NCI-H226 (cell line): ENCODE measurements around the gene SLTM.
A peak's percentile ranks its signal among the peaks of the same experiment; 100 is the strongest.
"Not testable (repeated sequence)": the region's sequence is repeated elsewhere in the genome, so short reads cannot be mapped to it uniquely, and the experiment has no call there.

Experiments used
- DNase-seq: peaks from one replicate; pipeline ENCODE4 v3.0.0-alpha.2; 2015

Gene SLTM

GRCh38 chr15:58873267-58873666 lies 60.2 kb downstream of the SLTM start:
- peak; percentile 68 for DNase-seq

DNA sequence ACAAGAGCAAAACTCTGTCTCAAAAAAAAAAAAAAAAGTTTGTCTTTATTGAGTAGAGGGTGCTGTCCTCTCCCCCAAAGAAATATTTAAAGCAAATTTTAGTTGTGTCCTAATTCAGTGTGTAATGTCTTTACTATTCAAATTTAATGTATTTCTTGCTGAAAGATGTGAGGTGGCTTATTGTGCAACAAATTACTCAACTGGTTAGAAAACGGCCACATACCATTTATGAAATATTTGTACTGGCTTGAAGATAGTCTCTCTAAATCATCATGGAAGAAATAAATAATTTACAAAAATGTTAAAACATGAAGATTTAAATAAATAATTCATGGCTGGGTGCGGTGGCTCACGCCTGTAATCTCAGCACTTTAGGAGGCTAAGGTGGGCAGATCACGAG lies 63.0 kb downstream of the SLTM start:
- DNase-seq = no peak

GRCh38 chr15:58867926-58868325 lies 65.6 kb downstream of the SLTM start:
- DNase-seq = no peak

DNA sequence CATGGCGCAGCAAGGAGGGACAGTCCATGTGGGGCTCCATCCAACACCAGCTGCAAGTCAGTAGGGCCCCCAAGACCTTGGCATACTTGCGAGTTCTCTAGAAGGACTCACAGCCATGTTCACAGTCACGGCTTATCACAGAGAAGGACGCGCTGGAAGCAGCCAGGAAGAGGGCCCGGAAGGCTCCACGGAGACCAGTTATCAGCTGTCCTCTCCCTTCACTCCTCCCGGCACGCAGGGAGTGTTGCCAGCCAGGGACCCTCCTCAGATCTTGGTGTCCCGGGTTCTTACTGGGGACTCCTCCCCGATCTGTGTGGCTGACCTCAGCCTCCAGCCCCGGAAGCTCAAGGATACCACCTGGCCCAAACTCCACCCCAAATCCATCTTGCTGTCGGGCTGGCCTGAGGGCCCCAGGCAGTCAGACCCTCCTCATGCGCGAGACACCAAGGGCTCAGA lies 68.0 kb downstream of the SLTM start:
- peak; percentile 57 for DNase-seq

DNA sequence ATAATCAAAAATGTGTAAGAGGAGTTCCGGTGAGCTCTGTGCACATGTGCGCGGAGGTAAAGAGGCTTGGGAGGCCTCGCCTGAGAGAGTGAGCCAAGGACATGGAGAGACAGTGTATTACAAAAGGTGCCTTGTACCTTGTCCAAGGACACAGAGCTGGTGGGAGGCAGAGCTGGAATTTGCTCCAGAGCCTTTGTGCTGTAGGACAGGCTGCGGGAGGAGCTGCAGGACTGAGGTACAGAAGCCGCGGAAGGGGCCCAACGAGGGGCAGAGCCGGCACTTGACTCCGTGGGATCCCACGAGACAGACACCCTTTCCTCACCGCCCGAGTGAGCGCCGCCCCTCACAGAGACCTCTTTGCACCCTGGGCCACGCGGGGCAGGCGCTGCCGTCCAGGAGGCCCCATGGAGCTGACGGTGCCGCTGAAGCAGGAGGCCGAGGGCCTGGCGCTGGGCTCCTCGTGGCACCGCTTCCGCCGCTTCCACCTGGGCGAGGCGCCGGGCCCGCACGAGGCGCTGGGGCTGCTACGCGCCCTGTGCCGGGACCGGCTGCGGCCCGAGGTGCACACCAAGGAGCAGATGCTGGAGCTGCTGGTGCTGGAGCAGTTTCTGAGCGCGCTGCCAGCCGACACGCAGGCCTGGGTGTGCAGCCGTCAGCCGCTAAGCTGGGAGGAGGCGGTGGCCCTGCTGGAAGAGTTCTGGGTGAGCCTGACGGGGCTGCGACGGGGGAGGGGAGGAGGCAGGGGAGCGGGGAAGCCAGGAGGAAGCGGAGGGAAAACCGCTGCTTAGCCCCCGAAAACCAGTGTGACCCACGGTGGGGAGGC lies 68.7 kb downstream of the SLTM start:
- peak; percentile 51 for DNase-seq

GRCh38 chr15:58862326-58862725 lies 71.2 kb downstream of the SLTM start:
- DNase-seq = no peak

DNA sequence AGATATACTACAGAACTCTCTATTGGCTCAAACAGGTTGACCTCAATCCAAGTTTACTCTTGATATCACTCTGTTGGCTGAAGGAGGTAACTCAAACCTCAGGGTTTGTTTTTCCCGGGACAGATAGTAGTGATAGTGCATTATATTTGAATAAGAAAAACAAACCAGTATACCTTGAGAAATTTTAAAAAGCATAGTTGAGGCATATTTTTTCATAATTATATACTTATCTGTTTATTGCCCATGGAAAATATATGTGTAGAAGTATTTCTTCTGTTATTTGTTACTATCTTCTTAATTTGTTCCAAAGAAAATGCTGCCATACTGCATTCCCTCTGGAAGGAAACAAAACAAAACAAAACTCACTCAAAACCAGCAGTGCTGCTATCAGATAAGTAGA lies 76.9 kb downstream of the SLTM start:
- DNase-seq = not testable (repeated sequence)

GRCh38 chr15:58856086-58856485 lies 77.4 kb downstream of the SLTM start:
- no peak for DNase-seq

DNA sequence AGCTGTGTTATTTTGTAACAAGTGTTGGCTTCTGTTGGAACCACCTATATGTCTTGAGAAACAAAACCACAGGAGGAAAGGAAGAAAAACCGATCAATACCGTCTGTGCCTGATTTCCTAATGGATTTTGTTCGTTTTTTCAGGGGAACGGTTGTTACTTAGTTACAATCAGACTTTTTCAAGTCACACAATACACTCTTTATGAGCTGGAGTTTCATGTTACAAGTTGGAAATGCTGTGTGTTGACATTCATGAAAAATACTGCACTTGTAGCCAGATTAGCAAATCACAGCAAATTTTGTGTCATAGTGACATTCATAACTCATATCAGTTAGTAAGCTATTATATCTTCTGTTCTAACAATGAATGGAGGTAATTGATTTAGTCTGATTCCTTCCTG lies 78.9 kb downstream of the SLTM start:
- no peak for DNase-seq

GRCh38 chr15:58852347-58852746 lies 81.1 kb downstream of the SLTM start:
- no peak for DNase-seq

GRCh38 chr15:58851205-58851604 lies 82.3 kb downstream of the SLTM start:
- DNase-seq = not testable (repeated sequence)

GRCh38 chr15:58842713-58843396 lies 90.6 kb downstream of the SLTM start:
- no peak for DNase-seq

DNA sequence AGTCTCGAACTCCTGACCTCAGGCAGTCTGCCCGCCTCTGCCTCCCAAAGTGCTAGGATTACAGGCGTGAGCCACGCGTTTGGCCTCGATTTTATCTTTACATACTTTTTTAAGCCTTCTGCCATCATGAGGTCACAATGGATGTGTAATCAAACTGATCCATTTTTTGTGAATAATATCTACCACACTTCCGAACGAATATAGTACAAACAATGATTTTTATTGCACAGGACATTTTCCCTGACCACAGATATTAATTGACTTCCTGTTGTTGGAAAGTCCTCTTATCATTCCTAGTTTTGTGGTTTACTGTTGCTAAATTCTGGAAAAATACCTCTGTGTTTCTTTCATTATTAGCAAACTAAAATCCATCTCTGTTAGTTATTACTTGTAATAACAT lies 93.4 kb downstream of the SLTM start:
- peak; percentile 70 for DNase-seq

DNA sequence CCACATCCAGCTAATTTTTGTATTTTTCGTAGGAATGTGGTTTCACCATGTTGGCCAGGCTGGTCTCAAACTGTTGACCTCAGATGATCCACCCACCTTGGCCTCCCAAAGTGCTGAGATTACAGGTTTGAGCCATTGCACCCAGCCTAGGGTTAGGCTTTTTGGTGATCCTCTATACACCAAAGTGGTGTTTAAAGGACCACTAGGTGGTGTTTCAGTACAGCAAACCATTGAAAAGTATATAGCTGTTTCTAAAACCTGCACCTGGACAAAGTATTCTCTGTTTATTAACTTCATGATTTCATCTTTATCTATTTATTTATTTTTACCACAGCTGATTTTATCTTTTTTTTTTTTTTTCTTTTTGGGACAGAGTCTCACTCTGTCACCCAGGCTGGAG lies 94.0 kb downstream of the SLTM start:
- DNase-seq = peak; percentile 9

GRCh38 chr15:58833681-58834426 lies 99.6 kb downstream of the SLTM start:
- not testable (repeated sequence) for DNase-seq

DNA sequence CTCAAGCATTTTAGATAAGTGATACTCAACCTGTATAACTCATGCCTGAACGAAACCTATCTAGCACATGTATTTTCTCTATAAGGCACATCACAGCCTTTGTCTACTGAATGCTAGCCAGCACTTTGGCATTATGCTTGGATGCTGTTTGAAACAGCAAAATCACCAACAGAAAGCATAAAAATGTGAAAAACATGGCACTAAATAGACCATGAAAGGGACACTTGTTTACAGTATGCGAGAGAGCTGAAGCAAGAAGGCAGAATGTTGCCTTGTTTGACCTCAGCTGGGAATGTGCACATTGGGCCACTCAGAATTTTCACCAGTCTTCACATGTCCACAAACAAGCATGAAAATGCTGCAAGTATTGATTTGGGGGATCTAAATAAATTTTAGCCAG lies 102.9 kb downstream of the SLTM start:
- no peak for DNase-seq
